GM21423 (cell line): Measurements from ENCODE around the gene OR4F15.

Experiments used
- ATAC-seq: cut with Tn5 transposase; IDR thresholded peaks from one replicate; pipeline ENCODE4 v1.9.1; 2021; ENCODE audit warnings: mild to moderate bottlenecking, moderate library complexity; ENCODE audit not compliant: unreplicated experiment

Gene OR4F15

DNA sequence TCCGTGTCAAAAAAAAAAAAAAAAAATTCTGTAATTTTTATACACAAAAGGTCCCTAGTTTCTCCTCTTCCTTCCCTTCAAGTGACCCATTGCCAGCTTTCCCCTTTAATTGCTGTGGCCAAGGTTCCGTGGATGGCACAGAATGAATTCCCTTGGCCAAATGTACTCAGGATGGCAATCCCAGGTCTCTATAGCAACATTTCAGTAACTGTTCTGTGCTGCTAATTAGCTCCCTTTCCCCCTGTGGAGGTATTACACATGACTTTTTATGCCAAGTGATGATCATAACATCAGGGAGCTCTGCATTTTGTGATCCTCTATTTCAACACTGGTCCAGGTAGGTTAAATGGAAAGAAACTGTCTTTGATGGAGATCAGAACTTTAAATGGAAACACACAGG is 8.8 kb upstream of the OR4F15 start, which contains the start of gene OR4F6:
Gene OR4F6 (plus strand): TSS at position 301 of the 400 bp plus-strand sequence. CDS start 2,211 bp downstream, outside the sequence.
- ATAC-seq, result no peak

DNA sequence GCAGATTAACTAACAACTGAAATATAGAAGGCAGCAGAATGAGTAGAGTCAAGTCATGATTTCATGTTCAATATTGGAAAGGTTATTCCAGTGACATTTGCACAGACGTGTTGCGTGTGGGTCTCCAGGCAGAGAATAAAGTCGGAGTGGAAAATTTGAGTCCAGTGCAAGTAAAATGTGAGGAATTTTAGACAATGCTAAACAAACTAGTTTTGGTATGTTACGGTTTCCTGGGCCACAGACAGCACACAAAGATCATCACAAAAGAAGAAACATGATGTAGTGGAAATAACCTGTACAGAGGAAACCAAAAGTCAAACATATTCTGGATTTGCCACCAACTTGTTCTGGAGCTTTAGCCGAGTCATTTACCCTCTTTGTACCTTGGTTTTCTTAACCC is 8.3 kb upstream of the OR4F15 start:
- no peak for ATAC-seq

DNA sequence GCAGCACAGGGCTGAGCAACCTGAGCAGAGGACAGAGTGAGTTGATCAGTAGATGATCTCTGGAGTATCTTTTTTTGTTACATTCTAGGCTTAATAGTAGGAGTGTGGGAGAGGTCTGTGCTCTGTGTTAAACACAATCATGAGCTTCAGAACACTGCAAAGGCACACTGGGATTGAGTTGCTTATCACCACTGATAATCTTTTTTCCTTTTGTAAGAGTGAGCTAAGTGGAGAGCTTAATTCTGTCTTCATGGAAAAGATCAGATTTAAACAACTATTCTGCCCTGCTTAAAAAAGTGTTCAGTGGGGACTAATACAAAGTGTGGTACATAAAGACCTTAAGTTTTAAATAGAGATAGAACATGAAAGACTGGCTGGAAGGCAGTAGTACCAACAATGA is 7.6 kb upstream of the OR4F15 start:
- ATAC-seq, result no peak

GRCh38 chr15:101804941-101805340 is 7.1 kb upstream of the OR4F15 start:
- ATAC-seq, result no peak

- ATAC-seq, result no peak
These were observed 6.2 kb upstream of the OR4F15 start for GRCh38 chr15:101805605-101806345.

GRCh38 chr15:101807345-101807945 is 4.6 kb upstream of the OR4F15 start:
- no peak for ATAC-seq

DNA sequence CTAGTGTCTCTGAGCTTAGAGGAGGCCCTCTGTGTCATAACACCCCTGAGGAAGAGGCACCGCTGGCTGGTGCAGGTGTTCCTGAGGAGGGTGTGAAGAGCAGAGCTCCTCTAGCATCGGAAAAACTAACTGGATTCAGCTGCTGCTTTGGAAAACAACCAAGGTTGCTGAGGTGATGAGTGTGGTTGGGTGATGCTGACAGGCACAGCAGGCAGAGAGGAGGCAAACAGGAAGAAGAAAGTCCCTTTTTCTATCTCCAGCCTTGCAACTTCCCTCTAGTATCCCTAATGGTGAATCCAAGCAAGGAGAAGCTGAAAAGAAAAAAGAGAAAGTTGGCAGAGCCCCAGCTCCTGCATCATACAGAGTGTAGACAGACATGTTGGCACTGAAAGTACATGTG is 3.8 kb upstream of the OR4F15 start:
- no peak for ATAC-seq

GRCh38 chr15:101810456-101810855 is 1.5 kb upstream of the OR4F15 start:
- no peak for ATAC-seq

GRCh38 chr15:101810876-101811275 is 1.1 kb upstream of the OR4F15 start:
- no peak for ATAC-seq

DNA sequence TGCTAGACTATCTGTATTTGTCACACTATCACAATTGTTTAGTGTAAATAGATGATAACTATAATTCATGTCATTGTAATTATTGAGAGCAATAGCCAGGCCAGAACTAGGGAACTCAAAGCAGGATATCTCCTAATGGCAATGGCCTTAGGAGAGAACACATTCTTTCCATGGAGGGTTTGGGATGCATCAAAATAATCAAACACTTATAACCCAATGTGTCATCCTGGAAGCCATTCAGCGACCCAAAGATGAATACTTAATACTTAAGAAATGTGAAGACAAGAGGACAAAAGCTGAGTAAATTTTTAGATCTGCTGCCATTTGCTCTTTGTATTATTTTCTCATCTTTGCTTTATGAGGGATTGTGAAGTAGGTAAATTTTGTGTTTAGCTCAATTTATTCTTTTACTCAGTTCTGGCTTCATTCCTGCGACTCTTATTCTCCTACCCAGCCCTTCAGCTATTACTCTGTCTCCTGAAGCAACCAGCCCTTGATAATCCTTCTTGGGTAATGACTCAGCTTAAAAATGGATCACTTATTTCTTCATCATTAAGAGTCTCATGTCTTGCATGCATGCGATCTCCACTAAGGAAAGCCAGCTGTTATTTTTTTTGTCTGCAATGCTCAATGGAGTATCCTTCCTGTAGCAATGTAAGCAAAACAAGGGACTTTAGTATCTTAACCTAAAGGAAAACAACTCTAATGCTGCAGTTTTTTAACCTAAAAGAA is 2.0 kb downstream of the OR4F15 start:
- ATAC-seq, result no peak

DNA sequence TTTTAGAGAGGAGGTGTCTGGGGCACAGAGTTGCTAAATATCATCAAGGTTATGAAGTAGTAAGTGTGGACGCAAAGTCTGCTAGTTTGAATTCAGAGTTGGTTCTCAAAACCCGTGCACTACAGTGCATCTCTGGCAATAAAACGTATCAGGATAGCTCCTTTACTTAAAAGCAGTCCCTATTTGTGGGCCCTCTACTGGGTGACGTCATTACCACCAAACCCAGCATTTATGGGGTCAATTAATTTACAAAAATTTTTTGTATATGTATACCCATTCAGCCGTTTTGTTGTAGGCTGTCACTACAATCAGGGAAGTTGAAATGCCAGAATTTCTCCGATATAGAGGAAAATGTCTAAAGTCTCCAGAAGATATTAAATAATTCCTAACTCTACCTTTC is 8.8 kb downstream of the OR4F15 start:
- ATAC-seq, result no peak

GRCh38 chr15:101827257-101827656 is 15.3 kb downstream of the OR4F15 start:
- ATAC-seq, result no peak

- no peak for ATAC-seq
These were observed 16.8 kb downstream of the OR4F15 start for GRCh38 chr15:101828774-101829173.

DNA sequence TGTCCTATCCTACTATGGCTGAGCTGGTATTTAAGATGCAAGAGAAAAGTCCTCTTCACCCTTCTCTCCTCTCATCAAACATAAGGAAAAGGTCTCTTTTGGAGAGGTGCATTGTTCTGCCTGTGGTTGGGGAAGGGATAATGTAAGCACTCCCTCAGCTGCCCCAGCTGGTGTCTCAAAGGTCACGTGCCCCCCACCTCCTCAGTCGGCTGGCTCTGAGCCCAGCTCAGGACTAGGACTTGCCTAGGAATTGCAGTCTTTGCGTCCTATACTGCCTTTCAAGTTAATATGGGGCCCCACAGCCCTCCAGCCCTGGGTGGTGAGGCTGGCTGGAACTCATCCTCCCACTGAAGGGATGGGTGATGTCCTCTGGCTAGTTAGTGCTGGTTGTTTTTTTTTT is 29.7 kb downstream of the OR4F15 start:
- ATAC-seq, result no peak

DNA sequence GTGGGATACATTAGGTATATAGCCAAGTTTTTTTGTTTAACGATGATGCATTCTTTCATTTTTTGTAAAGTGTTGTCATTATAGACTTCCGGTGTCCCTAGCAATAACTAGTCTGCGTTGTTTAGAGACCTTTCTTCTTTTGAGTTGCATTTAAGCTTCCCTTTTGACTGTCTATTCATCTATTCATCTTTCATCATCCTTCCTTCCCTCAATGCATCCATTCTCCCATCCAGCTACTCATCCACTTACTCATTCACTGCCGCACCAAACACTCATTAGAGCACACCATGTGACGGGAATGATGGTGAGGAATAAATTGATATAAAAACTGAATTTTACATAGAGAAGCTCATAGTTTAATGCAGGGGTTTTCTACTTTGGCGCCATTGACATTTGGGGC is 32.9 kb downstream of the OR4F15 start:
- ATAC-seq, result no peak

DNA sequence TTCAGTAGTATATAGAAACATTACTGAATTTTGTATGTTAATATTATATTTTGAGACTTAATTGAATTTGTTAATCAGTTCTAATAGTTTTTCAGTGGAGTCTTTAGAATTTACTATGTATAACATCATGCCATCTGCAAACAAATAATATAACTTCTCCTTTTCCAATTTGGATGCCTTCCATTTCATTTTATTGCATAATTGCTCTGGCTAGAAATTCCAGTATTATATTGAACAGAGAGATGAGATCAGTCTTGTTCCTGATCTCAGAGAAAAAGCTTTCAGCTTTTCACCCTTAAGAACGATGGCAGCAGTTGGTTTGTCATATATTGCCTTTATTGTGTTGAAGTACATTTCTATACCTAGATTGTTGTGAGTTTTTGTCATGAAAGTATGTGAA is 40.4 kb downstream of the OR4F15 start:
- ATAC-seq, result no peak
